HepG2 (cell line): Measurements from ENCODE around the gene PFKM. TPM values are rescaled to one million over a fixed set of nuclear protein-coding genes. Genes with fewer than 3 reads are reported as not detected.

ENCODE experiments used
- AHDC1 ChIP-seq: sonication (generic); formaldehyde crosslinking; IDR thresholded peaks from 2 replicates; pipeline ENCODE4 v1.5.1; 2020; ENCODE audit warnings: mild to moderate bottlenecking, missing genetic modification reagents, borderline replicate concordance
- KMT2A ChIP-seq: sonication (generic); formaldehyde crosslinking; IDR thresholded peaks from 2 replicates; pipeline ENCODE4 v1.4.0; 2020; ENCODE audit warnings: missing genetic modification reagents
- MXD3 ChIP-seq: IDR thresholded peaks from 2 replicates; pipeline ENCODE4 v1.6.1; 2016; ENCODE audit warnings: mild to moderate bottlenecking, missing biosample characterization, missing genetic modification reagents
- PBX3 ChIP-seq: sonication (generic); formaldehyde crosslinking; IDR thresholded peaks from 2 replicates; pipeline ENCODE4 v1.8.1; 2023; ENCODE audit warnings: missing genetic modification reagents, inconsistent platforms, borderline replicate concordance
- RAD21 ChIP-seq: fragments of 450-650 bp; formaldehyde crosslinking; IDR thresholded peaks from 2 replicates; pipeline ENCODE4 v1.5.0; 2020; ENCODE audit warnings: mild to moderate bottlenecking
- SNAPC4 ChIP-seq: sonication (generic); formaldehyde crosslinking; IDR thresholded peaks from 2 replicates; pipeline ENCODE4 v1.4.0; 2020; ENCODE audit warnings: mild to moderate bottlenecking, missing genetic modification reagents
- THRA ChIP-seq: sonication (generic); formaldehyde crosslinking; IDR thresholded peaks from 2 replicates; pipeline ENCODE4 v1.4.0; 2020; ENCODE audit warnings: missing genetic modification reagents, borderline replicate concordance
- ZBTB38 ChIP-seq: sonication (generic); formaldehyde crosslinking; IDR thresholded peaks from 2 replicates; pipeline ENCODE4 v1.5.1; 2020; ENCODE audit warnings: mild to moderate bottlenecking, missing genetic modification reagents
- ZMYM4 ChIP-seq: sonication (generic); formaldehyde crosslinking; IDR thresholded peaks from 2 replicates; pipeline ENCODE4 v1.8.1; 2023; ENCODE audit warnings: mild to moderate bottlenecking, missing genetic modification reagents
- ZNF180 ChIP-seq: sonication (generic); formaldehyde crosslinking; IDR thresholded peaks from 2 replicates; pipeline ENCODE4 v1.4.0; 2020; ENCODE audit warnings: low read depth, missing genetic modification reagents, borderline replicate concordance
- ZNF382 ChIP-seq: sonication (generic); formaldehyde crosslinking; IDR thresholded peaks from 2 replicates; pipeline ENCODE4 v1.5.0; 2020; ENCODE audit warnings: missing genetic modification reagents, mild to moderate bottlenecking, borderline replicate concordance
- ZNF496 ChIP-seq: sonication (generic); formaldehyde crosslinking; IDR thresholded peaks from 2 replicates; pipeline ENCODE4 v1.8.1; 2023; ENCODE audit warnings: mild to moderate bottlenecking, moderate library complexity, missing genetic modification reagents; ENCODE audit not compliant: insufficient replicate concordance
- polyA plus RNA-seq, 8 experiments: library from polyadenylated mRNA; depleted of rRNA in 3 of 8; stranded (reverse) in 7 of 8; unstranded in 1 of 8; fragments of >200 nt; fragmentation: Illumina TruSeq in 4 of 8; extraction: Trizol in 4 of 8; gene quantifications; 2 replicates each; pipeline versions ENCODE4 v1.2.1 to v1.2.3, GENCODE V29; 2011 to 2016; ENCODE audit warnings: low read depth in 4 of 8, missing spikeins in 1 of 8, mixed read lengths in 1 of 8; ENCODE audit not compliant: insufficient read depth in 1 of 8
- total RNA-seq, 5 experiments: library from RNA; depleted of rRNA; stranded (reverse); fragments of >200 nt; fragmentation: Illumina TruSeq; extraction: Trizol; gene quantifications; 2 replicates each; pipeline ENCODE4 v1.2.3, GENCODE V29; 2016; ENCODE audit warnings: low read depth in 1 of 5

Gene PFKM
- total and polyA plus RNA-seq, 2 of the 13 experiments (the other 11 are each of a cell fraction or from before 2014, with no cell fraction given) = 1.9 to 2.4 TPM

GRCh38 chr12:48105867-48106680 is 13.1 kb upstream of the PFKM start, which contains the start of gene SENP1 (continued):
- TF ChIP-seq SNAPC4 (CRISPR knock-in tag) (peak; percentile 30; the same call in 1 of the 2 replicates), ZMYM4 (peak; percentile 90), RAD21 (CRISPR knock-in tag) (peak; percentile 40; the same call in 1 of the 2 replicates), PBX3 (no peak), KMT2A (CRISPR knock-in tag) (peak; percentile 86), THRA (peak; percentile 22; the same call in 1 of the 2 replicates), ZNF496 (no peak), AHDC1 (no peak), ZNF180 (CRISPR knock-in tag) (no peak), ZNF382 (CRISPR knock-in tag) (no peak), ZBTB38 (CRISPR knock-in tag) (no peak; the same call in 1 of the 2 replicates), MXD3 (peak; percentile 82; the same call in 1 of the 2 replicates)
